ENCODE data around the gene SLC30A9.

DNA sequence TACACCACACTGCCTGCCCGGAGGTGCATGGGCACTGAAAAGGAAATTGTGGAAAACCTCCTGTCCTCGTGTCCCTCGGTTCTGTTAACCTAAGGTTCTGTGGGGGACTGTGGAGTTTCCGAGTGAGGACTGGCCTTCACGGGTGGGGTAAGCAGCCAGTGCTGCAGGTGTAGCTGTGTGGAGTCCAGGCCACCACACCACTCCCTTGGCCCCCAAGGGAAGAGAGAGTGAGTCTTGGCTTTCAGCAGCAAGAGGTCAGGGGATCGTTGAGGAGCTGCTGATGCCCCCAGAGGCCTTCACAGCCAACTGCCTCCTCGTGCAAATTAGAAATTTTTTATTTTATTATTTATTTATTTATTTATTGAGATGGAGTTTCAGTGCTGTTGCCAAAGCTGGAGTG lies 141.8 kb downstream of the SLC30A9 start:
- TF ChIP-seq, protein P1, sequence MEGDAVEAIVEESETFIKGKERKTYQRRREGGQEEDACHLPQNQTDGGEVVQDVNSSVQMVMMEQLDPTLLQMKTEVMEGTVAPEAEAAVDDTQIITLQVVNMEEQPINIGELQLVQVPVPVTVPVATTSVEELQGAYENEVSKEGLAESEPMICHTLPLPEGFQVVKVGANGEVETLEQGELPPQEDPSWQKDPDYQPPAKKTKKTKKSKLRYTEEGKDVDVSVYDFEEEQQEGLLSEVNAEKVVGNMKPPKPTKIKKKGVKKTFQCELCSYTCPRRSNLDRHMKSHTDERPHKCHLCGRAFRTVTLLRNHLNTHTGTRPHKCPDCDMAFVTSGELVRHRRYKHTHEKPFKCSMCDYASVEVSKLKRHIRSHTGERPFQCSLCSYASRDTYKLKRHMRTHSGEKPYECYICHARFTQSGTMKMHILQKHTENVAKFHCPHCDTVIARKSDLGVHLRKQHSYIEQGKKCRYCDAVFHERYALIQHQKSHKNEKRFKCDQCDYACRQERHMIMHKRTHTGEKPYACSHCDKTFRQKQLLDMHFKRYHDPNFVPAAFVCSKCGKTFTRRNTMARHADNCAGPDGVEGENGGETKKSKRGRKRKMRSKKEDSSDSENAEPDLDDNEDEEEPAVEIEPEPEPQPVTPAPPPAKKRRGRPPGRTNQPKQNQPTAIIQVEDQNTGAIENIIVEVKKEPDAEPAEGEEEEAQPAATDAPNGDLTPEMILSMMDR (tag by site-specific recombination; IDR thresholded peaks at IDR 0.05): no peak
- TF ChIP-seq, protein P2, sequence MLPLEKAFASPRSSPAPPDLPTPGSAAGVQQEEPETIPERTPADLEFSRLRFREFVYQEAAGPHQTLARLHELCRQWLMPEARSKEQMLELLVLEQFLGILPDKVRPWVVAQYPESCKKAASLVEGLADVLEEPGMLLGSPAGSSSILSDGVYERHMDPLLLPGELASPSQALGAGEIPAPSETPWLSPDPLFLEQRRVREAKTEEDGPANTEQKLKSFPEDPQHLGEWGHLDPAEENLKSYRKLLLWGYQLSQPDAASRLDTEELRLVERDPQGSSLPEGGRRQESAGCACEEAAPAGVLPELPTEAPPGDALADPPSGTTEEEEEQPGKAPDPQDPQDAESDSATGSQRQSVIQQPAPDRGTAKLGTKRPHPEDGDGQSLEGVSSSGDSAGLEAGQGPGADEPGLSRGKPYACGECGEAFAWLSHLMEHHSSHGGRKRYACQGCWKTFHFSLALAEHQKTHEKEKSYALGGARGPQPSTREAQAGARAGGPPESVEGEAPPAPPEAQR (tag by site-specific recombination; IDR thresholded peaks at IDR 0.05): no peak
- TF ChIP-seq ZNF670 (tag by site-specific recombination; IDR thresholded peaks at IDR 0.05; ENCODE audit: low read depth) (no peak), ZNF785 (tag by site-specific recombination; IDR thresholded peaks at IDR 0.05) (no peak), TRIM28 (IDR thresholded peaks at IDR 0.05; ENCODE audit: borderline replicate concordance, low read length) (no peak), ZNF707 (tag by site-specific recombination; IDR thresholded peaks at IDR 0.05) (no peak), ZNF138 (tag by site-specific recombination; IDR thresholded peaks at IDR 0.05; ENCODE audit: borderline replicate concordance) (no peak), EGR2 (tag by site-specific recombination; IDR thresholded peaks at IDR 0.05; ENCODE audit: low read depth) (no peak)
- TF ChIP-seq, protein P3, sequence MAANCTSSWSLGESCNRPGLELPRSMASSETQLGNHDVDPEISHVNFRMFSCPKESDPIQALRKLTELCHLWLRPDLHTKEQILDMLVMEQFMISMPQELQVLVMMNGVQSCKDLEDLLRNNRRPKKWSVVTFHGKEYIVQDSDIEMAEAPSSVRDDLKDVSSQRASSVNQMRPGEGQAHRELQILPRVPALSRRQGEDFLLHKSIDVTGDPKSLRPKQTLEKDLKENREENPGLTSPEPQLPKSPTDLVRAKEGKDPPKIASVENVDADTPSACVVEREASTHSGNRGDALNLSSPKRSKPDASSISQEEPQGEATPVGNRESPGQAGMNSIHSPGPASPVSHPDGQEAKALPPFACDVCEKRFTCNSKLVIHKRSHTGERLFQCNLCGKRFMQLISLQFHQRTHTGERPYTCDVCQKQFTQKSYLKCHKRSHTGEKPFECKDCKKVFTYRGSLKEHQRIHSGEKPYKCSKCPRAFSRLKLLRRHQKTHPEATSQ (tag by site-specific recombination; IDR thresholded peaks at IDR 0.05): no peak

Measured in HEK293 (cell line).